Activated gamma-delta T cell treated with anti-CD3 and anti-CD28 coated beads, Interleukin-2, amount 50 U/mL, for 16 hours (primary cell): ENCODE results near the gene CMTM1.
"Not testable (repeated sequence)": the region's sequence is repeated elsewhere in the genome, so short reads cannot be mapped to it uniquely, and the experiment has no call there.

Experiments used
- DNase-seq: peaks from one replicate; pipeline ENCODE4 v3.0.0-alpha.2; 2020; ENCODE audit warnings: low read depth

The CMTM1 gene

GRCh38 chr16:66562986-66563385 lies 3.3 kb upstream of the CMTM1 start:
- DNase-seq = no peak

GRCh38 chr16:66563574-66564334 lies 2.5 kb upstream of the CMTM1 start:
- no peak for DNase-seq

GRCh38 chr16:66567270-66567669 lies 1.0 kb downstream of the CMTM1 start:
- DNase-seq = not testable (repeated sequence)

- DNase-seq = no peak
Observed at GRCh38 chr16:66568355-66568754, 2.1 kb downstream of the CMTM1 start.

- no peak for DNase-seq
Observed at GRCh38 chr16:66569131-66569530, 2.9 kb downstream of the CMTM1 start.

- DNase-seq = no peak
Observed at GRCh38 chr16:66569827-66570405, 3.7 kb downstream of the CMTM1 start.

- DNase-seq = no peak
Observed at GRCh38 chr16:66572356-66572755, 6.1 kb downstream of the CMTM1 start.

- DNase-seq = no peak
Observed at GRCh38 chr16:66574081-66574480, 7.8 kb downstream of the CMTM1 start.

- no peak for DNase-seq
Observed at GRCh38 chr16:66574531-66574930, 8.3 kb downstream of the CMTM1 start.

GRCh38 chr16:66575060-66575459 lies 8.8 kb downstream of the CMTM1 start:
- DNase-seq = no peak

GRCh38 chr16:66576296-66576695 lies 10.1 kb downstream of the CMTM1 start:
- DNase-seq = no peak

GRCh38 chr16:66578651-66579531 lies 12.7 kb downstream of the CMTM1 start, which contains the start of gene CMTM2:
Gene CMTM2, plus strand, starts transcription at chr16:66579463. Its CDS starts 145 bp downstream, at chr16:66579608.
- peak; percentile 6 for DNase-seq

GRCh38 chr16:66580605-66581209 lies 14.5 kb downstream of the CMTM1 start:
- no peak for DNase-seq

GRCh38 chr16:66581246-66581952 lies 15.2 kb downstream of the CMTM1 start:
- no peak for DNase-seq

GRCh38 chr16:66585481-66586239 lies 19.4 kb downstream of the CMTM1 start:
- no peak for DNase-seq

- no peak for DNase-seq
Observed at GRCh38 chr16:66587881-66588600, 21.8 kb downstream of the CMTM1 start.

GRCh38 chr16:66588981-66589713 lies 22.9 kb downstream of the CMTM1 start:
- peak; percentile 46 for DNase-seq

GRCh38 chr16:66590322-66590721 lies 24.1 kb downstream of the CMTM1 start:
- no peak for DNase-seq

GRCh38 chr16:66591018-66591417 lies 24.8 kb downstream of the CMTM1 start:
- no peak for DNase-seq
